ENCODE data around the gene RIC1.
"Not testable (repeated sequence)": the region's sequence is repeated elsewhere in the genome, so short reads cannot be mapped to it uniquely, and the experiment has no call there.

Gene RIC1

GRCh38 chr9:5743109-5743508 lies 114.2 kb downstream of the RIC1 start:
- DNase-seq: no peak

- no peak for DNase-seq
Measured at GRCh38 chr9:5748438-5748837, 119.5 kb downstream of the RIC1 start.

GRCh38 chr9:5749306-5749705 lies 120.4 kb downstream of the RIC1 start:
- no peak for DNase-seq

- no peak for DNase-seq
Measured at GRCh38 chr9:5750569-5750968, 121.7 kb downstream of the RIC1 start.

GRCh38 chr9:5756633-5757032 lies 127.7 kb downstream of the RIC1 start:
- no peak for DNase-seq

GRCh38 chr9:5760338-5760737 lies 131.4 kb downstream of the RIC1 start:
- no peak for DNase-seq

GRCh38 chr9:5762421-5762820 lies 133.5 kb downstream of the RIC1 start:
- no peak for DNase-seq

GRCh38 chr9:5764130-5764868 lies 135.4 kb downstream of the RIC1 start:
- no peak for DNase-seq

- DNase-seq: no peak
Measured at GRCh38 chr9:5767968-5768932, 139.3 kb downstream of the RIC1 start.

GRCh38 chr9:5773324-5773999 lies 144.6 kb downstream of the RIC1 start:
- DNase-seq: no peak

- no peak for DNase-seq
Measured at GRCh38 chr9:5778805-5779204, 149.9 kb downstream of the RIC1 start.

- DNase-seq: not testable (repeated sequence)
Measured at GRCh38 chr9:5779705-5780218, 150.9 kb downstream of the RIC1 start.

GRCh38 chr9:5783420-5783819 lies 154.5 kb downstream of the RIC1 start:
- not testable (repeated sequence) for DNase-seq

GRCh38 chr9:5783982-5784381 lies 155.1 kb downstream of the RIC1 start:
- DNase-seq: no peak

GRCh38 chr9:5784526-5785315 lies 155.8 kb downstream of the RIC1 start:
- no peak for DNase-seq

- DNase-seq: no peak
Measured at GRCh38 chr9:5786370-5787127, 157.6 kb downstream of the RIC1 start.

GRCh38 chr9:5787220-5787619 lies 158.3 kb downstream of the RIC1 start:
- DNase-seq: no peak

GRCh38 chr9:5787759-5788302 lies 158.9 kb downstream of the RIC1 start:
- no peak for DNase-seq

- no peak for DNase-seq
Measured at GRCh38 chr9:5789489-5789888, 160.6 kb downstream of the RIC1 start.

- DNase-seq: no peak
Measured at GRCh38 chr9:5790923-5791322, 162.0 kb downstream of the RIC1 start.

- DNase-seq: no peak
Measured at GRCh38 chr9:5791870-5792269, 163.0 kb downstream of the RIC1 start.
